Spleen (tissue), 11 donors: ENCODE results near the gene RPL27A. TPM values are rescaled to one million over a fixed set of nuclear protein-coding genes. Genes with fewer than 3 reads are reported as not detected.
A peak's percentile ranks its signal among the peaks of the same experiment; 100 is the strongest.

Experiments used
- DNase-seq: peaks from one replicate; pipeline ENCODE4 v3.0.0-alpha.2; 2020
- H3K27ac ChIP-seq, 8 donors: fragments of 200-600 bp; sonication (generic) in 7 of 8; 1 replicate in 4 of 8; 2 replicates in 4 of 8; pipeline versions ENCODE4 v1.5.0 to v1.8.0; 2016 to 2021; ENCODE audit warnings: inconsistent platforms in 4 of 8, mild to moderate bottlenecking in 4 of 8, moderate library complexity in 1 of 8
- H3K27me3 ChIP-seq, 7 donors: fragments of 200-600 bp; sonication (generic) in 6 of 7; replicated peaks in 1 of 7; 1 replicate in 4 of 7; 2 replicates in 3 of 7; pipeline versions ENCODE4 v1.5.0 to v1.8.0; 2016 to 2021; ENCODE audit warnings: inconsistent platforms in 3 of 7, mild to moderate bottlenecking in 1 of 7
- H3K36me3 ChIP-seq, 6 donors: fragments of 200-600 bp; sonication (generic) in 5 of 6; 1 replicate in 4 of 6; 2 replicates in 2 of 6; pipeline versions ENCODE4 v1.5.0 to v1.8.0; 2016 to 2021; ENCODE audit warnings: inconsistent platforms in 2 of 6
- H3K4me1 ChIP-seq, 6 donors: fragments of 200-600 bp; sonication (generic) in 5 of 6; 1 replicate in 3 of 6; 2 replicates in 3 of 6; pipeline versions ENCODE4 v1.5.0 to v1.8.0; 2016 to 2021; ENCODE audit warnings: inconsistent platforms in 3 of 6
- H3K4me3 ChIP-seq, 8 donors: fragments of 200-600 bp; sonication (generic) in 7 of 8; 1 replicate in 4 of 8; 2 replicates in 4 of 8; pipeline versions ENCODE4 v1.5.0 to v1.8.0; 2016 to 2021; ENCODE audit warnings: inconsistent platforms in 4 of 8, mild to moderate bottlenecking in 4 of 8, moderate library complexity in 2 of 8
- H3K9me3 ChIP-seq, 8 donors: fragments of 200-600 bp; sonication (generic) in 7 of 8; 1 replicate in 4 of 8; 2 replicates in 4 of 8; pipeline versions ENCODE4 v1.5.0 to v1.8.0; 2016 to 2021; ENCODE audit warnings: inconsistent platforms in 4 of 8
- POLR2A ChIP-seq, 3 donors: fragments of 450-650 bp; IDR thresholded peaks; one replicate each; pipeline ENCODE4 v1.5.1; 2017; ENCODE audit warnings: antibody characterized with exemption in 3 of 3, mild to moderate bottlenecking in 1 of 3
- POLR2AphosphoS5 ChIP-seq, 3 donors: sonication (generic); formaldehyde crosslinking; IDR thresholded peaks; one replicate each; pipeline ENCODE4 v1.5.1; 2017; ENCODE audit warnings: antibody characterized with exemption in 3 of 3
- WGBS, 5 donors: extraction: QIAGEN DNeasy Blood & Tissue Kit in 3 of 5; methylation state at CpG; one replicate each; pipeline versions ENCODE4 v1.1.5 to v1.1.7; 2013 to 2018; 5-methylcytosine and 5-hydroxymethylcytosine counted together
- intact Hi-C: fragments of 100-400 bp; cut with DNase I; formaldehyde crosslinking; loops from one replicate; pipeline ENCODE4 v1.15.0; 2023; ENCODE audit warnings: low total_unique reads
- polyA plus RNA-seq, 3 donors: library from polyadenylated mRNA; stranded (reverse); fragments of 200-250 nt; gene quantifications; one replicate each; pipeline ENCODE4 v1.2.1, GENCODE V29; 2013
- total RNA-seq, 7 donors: library from RNA; depleted of rRNA in 3 of 7; stranded (reverse); fragments of >200 nt in 3 of 7; fragmentation: NEBNext Ultra II Directional in 4 of 7; extraction: Animal tissue kit (Norgen Biotek cat#: 25700) in 4 of 7; gene quantifications; one replicate each; pipeline versions ENCODE4 v1.1.0 to v1.2.1, GENCODE V29; 2016 to 2021
- TF ChIP-seq, protein P1 (sequence below), 11 experiments: fragments of 200-600 bp in 7 of 11; fragments of 450-650 bp in 4 of 11; sonication (generic) in 4 of 11; IDR thresholded peaks in 8 of 11; conservative IDR thresholded peaks in 3 of 11; 1 replicate in 7 of 11; 2 replicates in 4 of 11; pipeline versions ENCODE4 v1.4.0 to v1.8.0; 2016 to 2021; ENCODE audit warnings: antibody characterized with exemption in 11 of 11, inconsistent platforms in 4 of 11, mild to moderate bottlenecking in 1 of 11
- donor health status: healthy with polysubstance abuse.
- donor health status: DM: no; HTN: no; CAD: no; lungs with moderate emphysema.
- donor health status: DM: no; HTN: no; CAD: no.
- donor health status: Bipolar disorder and iron deficiency.
- donor health status: healthy.
- donor health status: DM: no; HTN: no; CAD: no.
- donor health status: DM: yes; HTN: yes; CAD: no.

The RPL27A gene
- total and polyA plus RNA-seq, 10 donors, result 845 to 8,152 (median 1,390) TPM

- H3K27ac ChIP-seq, result peak overlapping the region in 6 of 8 donors; percentile 32 to 83 (median 58)
These were observed 41.1 kb downstream of the RPL27A start for GRCh38 chr11:8723711-8724110.

GRCh38 chr11:8724682-8725081 lies 42.1 kb downstream of the RPL27A start:
- peaks cover 4 to 71% (median 18%) of the 10 kb centered on the region in 6 donors for H3K4me1 ChIP-seq
- no peaks in the 10 kb centered on the region for H3K27me3 ChIP-seq
- H3K27ac ChIP-seq, result peak overlapping the region in 3 of 8 donors; percentile 1 to 77 (median 36)
- intact Hi-C loops, result no loop called here
- no peak for DNase-seq
- no peaks in the 10 kb centered on the region for H3K9me3 ChIP-seq
- no peak overlapping the region for H3K4me3 ChIP-seq
- peaks cover 0 to 24% (median 0%) of the 10 kb centered on the region in 6 donors for H3K36me3 ChIP-seq
- TF ChIP-seq, protein P1, sequence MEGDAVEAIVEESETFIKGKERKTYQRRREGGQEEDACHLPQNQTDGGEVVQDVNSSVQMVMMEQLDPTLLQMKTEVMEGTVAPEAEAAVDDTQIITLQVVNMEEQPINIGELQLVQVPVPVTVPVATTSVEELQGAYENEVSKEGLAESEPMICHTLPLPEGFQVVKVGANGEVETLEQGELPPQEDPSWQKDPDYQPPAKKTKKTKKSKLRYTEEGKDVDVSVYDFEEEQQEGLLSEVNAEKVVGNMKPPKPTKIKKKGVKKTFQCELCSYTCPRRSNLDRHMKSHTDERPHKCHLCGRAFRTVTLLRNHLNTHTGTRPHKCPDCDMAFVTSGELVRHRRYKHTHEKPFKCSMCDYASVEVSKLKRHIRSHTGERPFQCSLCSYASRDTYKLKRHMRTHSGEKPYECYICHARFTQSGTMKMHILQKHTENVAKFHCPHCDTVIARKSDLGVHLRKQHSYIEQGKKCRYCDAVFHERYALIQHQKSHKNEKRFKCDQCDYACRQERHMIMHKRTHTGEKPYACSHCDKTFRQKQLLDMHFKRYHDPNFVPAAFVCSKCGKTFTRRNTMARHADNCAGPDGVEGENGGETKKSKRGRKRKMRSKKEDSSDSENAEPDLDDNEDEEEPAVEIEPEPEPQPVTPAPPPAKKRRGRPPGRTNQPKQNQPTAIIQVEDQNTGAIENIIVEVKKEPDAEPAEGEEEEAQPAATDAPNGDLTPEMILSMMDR (IDR thresholded peaks at IDR 0.05 in 8 of 11, conservative IDR thresholded peaks at IDR 0.05 in 3 of 11), result no peak
- TF ChIP-seq POLR2A (IDR thresholded peaks at IDR 0.05) (no peak), POLR2AphosphoS5 (IDR thresholded peaks at IDR 0.05) (no peak)
- WGBS, 5 donors, result 73 to 82% (median 81%) methylated on average over 5 to 7 of the region's 7 CpGs

More at GRCh38 chr11:8723711-8724110, 41.1 kb downstream of the RPL27A start:
- no peak for DNase-seq
- Histone ChIP-seq H3K4me1 (peaks cover 7 to 71% (median 24%) of the 10 kb centered on the region in 6 donors), H3K27me3 (no peaks in the 10 kb centered on the region), H3K36me3 (peaks cover 0 to 21% (median 0%) of the 10 kb centered on the region in 6 donors), H3K4me3 (no peak overlapping the region), H3K9me3 (no peaks in the 10 kb centered on the region)
- TF ChIP-seq POLR2AphosphoS5 (IDR thresholded peaks at IDR 0.05) (no peak), POLR2A (IDR thresholded peaks at IDR 0.05) (no peak)
- TF ChIP-seq, protein P1 (IDR thresholded peaks at IDR 0.05 in 8 of 11, conservative IDR thresholded peaks at IDR 0.05 in 3 of 11), result no peak
- 86 to 96% (median 89%) methylated on average over 7 of the region's 7 CpGs for WGBS, 5 donors
- intact Hi-C loops, result no loop called here

GRCh38 chr11:8726395-8726794 lies 43.8 kb downstream of the RPL27A start:
- DNase-seq, result no peak
- Histone ChIP-seq H3K4me1 (peaks cover 6 to 71% (median 19%) of the 10 kb centered on the region in 6 donors), H3K4me3 (no peak overlapping the region), H3K9me3 (no peaks in the 10 kb centered on the region), H3K36me3 (peaks cover 0 to 37% (median 2%) of the 10 kb centered on the region in 6 donors), H3K27ac (peak overlapping the region in 5 of 8 donors; percentile 2 to 37 (median 18)), H3K27me3 (no peaks in the 10 kb centered on the region)
- intact Hi-C loops, result no loop called here
- TF ChIP-seq POLR2AphosphoS5 (IDR thresholded peaks at IDR 0.05), result no peak
- WGBS, 5 donors, result 85 to 89% (median 87%) methylated on average over 4 of the region's 4 CpGs

DNA sequence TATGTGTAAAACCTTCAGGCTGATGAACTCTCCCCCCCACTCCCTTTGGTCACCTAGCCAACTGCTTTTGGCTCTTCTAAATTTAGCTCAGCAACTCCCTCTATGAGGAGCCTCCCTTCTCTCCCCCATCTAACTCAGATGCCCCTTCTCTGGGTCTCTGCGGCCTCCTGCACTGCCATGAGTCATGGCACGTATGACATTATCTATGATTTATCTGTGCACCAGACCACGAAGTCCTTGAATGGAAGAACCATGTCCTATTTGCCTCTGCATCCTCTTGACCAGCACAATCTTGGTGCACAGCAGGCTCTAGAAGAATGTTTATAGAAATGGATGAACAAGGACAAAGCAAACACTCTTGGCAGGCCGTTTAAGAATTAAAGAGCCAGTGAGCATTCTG lies 46.0 kb downstream of the RPL27A start:
- H3K27me3 ChIP-seq, result no peaks in the 10 kb centered on the region
- no peaks in the 10 kb centered on the region for H3K9me3 ChIP-seq
- intact Hi-C loops, result no loop called here
- H3K4me3 ChIP-seq, result no peak overlapping the region
- peaks cover 14 to 71% (median 30%) of the 10 kb centered on the region in 6 donors for H3K4me1 ChIP-seq
- 42 to 66% (median 56%) methylated on average over 4 of the region's 4 CpGs for WGBS, 5 donors
- H3K27ac ChIP-seq, result peak overlapping the region in 6 of 8 donors; percentile 21 to 86 (median 80)
- H3K36me3 ChIP-seq, result peaks cover 0 to 37% (median 2%) of the 10 kb centered on the region in 6 donors
- no peak for DNase-seq
- TF ChIP-seq POLR2AphosphoS5 (IDR thresholded peaks at IDR 0.05), result peak in 1 of 3 donors; percentile 12
- TF ChIP-seq, protein P1 (IDR thresholded peaks at IDR 0.05 in 8 of 11, conservative IDR thresholded peaks at IDR 0.05 in 3 of 11), result no peak
- no peak for TF ChIP-seq POLR2A (IDR thresholded peaks at IDR 0.05)
